Transverse colon (tissue), 4 donors: ENCODE results near the gene FMR1. TPM values are rescaled to one million over a fixed set of nuclear protein-coding genes. Genes with fewer than 3 reads are reported as not detected.

Source experiments
- DNase-seq: peaks from one replicate; pipeline ENCODE4 v3.0.0-alpha.2; 2019
- H3K27ac ChIP-seq, 4 donors: fragments of 200-600 bp; sonication (generic); 2 replicates each; pipeline ENCODE4 v1.5.1; 2016 to 2018; ENCODE audit warnings: inconsistent platforms in 4 of 4
- H3K27me3 ChIP-seq: fragments of 200-600 bp; sonication (generic); 2 replicates; pipeline ENCODE4 v1.5.1; 2017; ENCODE audit warnings: inconsistent platforms
- H3K36me3 ChIP-seq, 4 donors: fragments of 200-600 bp; sonication (generic); 2 replicates each; pipeline ENCODE4 v1.5.1; 2017 to 2019; ENCODE audit warnings: inconsistent platforms in 4 of 4
- H3K4me1 ChIP-seq, 4 donors: fragments of 200-600 bp; sonication (generic); 2 replicates each; pipeline ENCODE4 v1.5.1; 2017 to 2020; ENCODE audit warnings: inconsistent platforms in 4 of 4
- H3K4me3 ChIP-seq, 4 donors: fragments of 200-600 bp; sonication (generic); 1 replicate in 1 of 4; 2 replicates in 3 of 4; pipeline versions ENCODE4 v1.5.1 to v1.6.1; 2017 to 2019; ENCODE audit warnings: inconsistent platforms in 4 of 4
- H3K9me3 ChIP-seq, 2 donors: fragments of 200-600 bp; sonication (generic); 2 replicates each; pipeline ENCODE4 v1.5.1; 2017 to 2019; ENCODE audit warnings: inconsistent platforms in 2 of 2
- EP300 ChIP-seq: sonication (generic); formaldehyde crosslinking; IDR thresholded peaks from one replicate; pipeline ENCODE4 v1.6.1; 2017; ENCODE audit warnings: antibody characterized with exemption, low read depth
- POLR2A ChIP-seq: fragments of 450-650 bp; IDR thresholded peaks from one replicate; pipeline ENCODE4 v1.6.1; 2016; ENCODE audit warnings: antibody characterized with exemption, mild to moderate bottlenecking, moderate library complexity
- POLR2AphosphoS5 ChIP-seq, 3 donors: sonication (generic); formaldehyde crosslinking; IDR thresholded peaks; one replicate each; pipeline ENCODE4 v1.6.1; 2016; ENCODE audit warnings: antibody characterized with exemption in 3 of 3
- WGBS, 2 donors: methylation state at CpG; one replicate each; pipeline ENCODE4 v1.1.5; 2018; ENCODE audit warnings: low coverage in 1 of 2; 5-methylcytosine and 5-hydroxymethylcytosine counted together
- in situ Hi-C, 4 donors: fragments of 200-750 bp; cut with MboI; loops; one replicate each; pipeline versions ENCODE4 v1.15.0 to v1.15.1; 2017; ENCODE audit warnings: low sequenced_read_pairs in 3 of 4, low pct_ligation_motif_present in 1 of 4, low pct_unique_long_range_greater_than_20kb in 1 of 4
- intact Hi-C: fragments of 100-400 bp; cut with DNase I; formaldehyde crosslinking; loops from one replicate; pipeline ENCODE4 v1.15.1; 2023; ENCODE audit warnings: low total_unique reads
- total RNA-seq, 4 donors: library from RNA; depleted of rRNA; stranded (reverse); fragments of >200 nt; gene quantifications; one replicate each; pipeline ENCODE4 v1.1.0, GENCODE V29; 2016
- TF ChIP-seq, protein P1 (sequence below), 5 experiments: fragments of 200-600 bp in 3 of 5; fragments of 450-650 bp in 2 of 5; sonication (generic) in 3 of 5; IDR thresholded peaks; 1 replicate in 2 of 5; 2 replicates in 3 of 5; pipeline ENCODE4 v1.5.1; 2016 to 2017; ENCODE audit warnings: antibody characterized with exemption in 5 of 5, inconsistent platforms in 3 of 5, mild to moderate bottlenecking in 2 of 5, moderate library complexity in 1 of 5

FMR1 gene
- total RNA-seq, 4 donors from 2014 or later: 14.9 to 61.8 (median 31.2) TPM

DNA sequence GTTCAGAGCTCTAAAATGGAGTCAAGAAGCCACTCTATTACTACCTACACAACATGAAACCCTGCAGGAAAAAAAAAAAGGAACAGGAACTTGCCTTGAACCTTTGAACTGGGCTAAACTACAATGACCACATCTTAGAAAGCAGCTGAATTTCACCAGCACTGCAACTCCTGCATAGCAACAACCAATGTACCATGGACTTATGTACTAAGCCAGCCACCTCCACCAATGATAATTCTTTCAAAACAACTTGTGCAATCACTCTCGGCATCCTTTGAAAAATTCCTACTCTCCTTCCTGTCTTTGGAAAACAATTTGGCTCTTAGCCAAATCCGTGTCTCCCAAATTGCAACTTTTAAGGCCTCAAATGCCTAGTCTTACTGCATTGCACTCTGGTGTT, 26.8 kb upstream of the FMR1 start:
- Histone ChIP-seq H3K27me3 (no peaks in the 10 kb centered on the region), H3K36me3 (no peaks in the 10 kb centered on the region), H3K4me1 (no peaks in the 10 kb centered on the region), H3K27ac (no peak overlapping the region), H3K4me3 (no peak overlapping the region), H3K9me3 (no peaks in the 10 kb centered on the region)
- no peak for DNase-seq
- TF ChIP-seq POLR2AphosphoS5 (IDR thresholded peaks at IDR 0.05) (no peak), POLR2A (no peak), EP300 (no peak)
- TF ChIP-seq, protein P1, sequence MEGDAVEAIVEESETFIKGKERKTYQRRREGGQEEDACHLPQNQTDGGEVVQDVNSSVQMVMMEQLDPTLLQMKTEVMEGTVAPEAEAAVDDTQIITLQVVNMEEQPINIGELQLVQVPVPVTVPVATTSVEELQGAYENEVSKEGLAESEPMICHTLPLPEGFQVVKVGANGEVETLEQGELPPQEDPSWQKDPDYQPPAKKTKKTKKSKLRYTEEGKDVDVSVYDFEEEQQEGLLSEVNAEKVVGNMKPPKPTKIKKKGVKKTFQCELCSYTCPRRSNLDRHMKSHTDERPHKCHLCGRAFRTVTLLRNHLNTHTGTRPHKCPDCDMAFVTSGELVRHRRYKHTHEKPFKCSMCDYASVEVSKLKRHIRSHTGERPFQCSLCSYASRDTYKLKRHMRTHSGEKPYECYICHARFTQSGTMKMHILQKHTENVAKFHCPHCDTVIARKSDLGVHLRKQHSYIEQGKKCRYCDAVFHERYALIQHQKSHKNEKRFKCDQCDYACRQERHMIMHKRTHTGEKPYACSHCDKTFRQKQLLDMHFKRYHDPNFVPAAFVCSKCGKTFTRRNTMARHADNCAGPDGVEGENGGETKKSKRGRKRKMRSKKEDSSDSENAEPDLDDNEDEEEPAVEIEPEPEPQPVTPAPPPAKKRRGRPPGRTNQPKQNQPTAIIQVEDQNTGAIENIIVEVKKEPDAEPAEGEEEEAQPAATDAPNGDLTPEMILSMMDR (IDR thresholded peaks at IDR 0.05): no peak
- in situ Hi-C loops (no loop called here), intact Hi-C loops (no loop called here)
- WGBS, 2 donors: 0 to 28% methylated on average over 1 to 2 of the region's 2 CpGs

DNA sequence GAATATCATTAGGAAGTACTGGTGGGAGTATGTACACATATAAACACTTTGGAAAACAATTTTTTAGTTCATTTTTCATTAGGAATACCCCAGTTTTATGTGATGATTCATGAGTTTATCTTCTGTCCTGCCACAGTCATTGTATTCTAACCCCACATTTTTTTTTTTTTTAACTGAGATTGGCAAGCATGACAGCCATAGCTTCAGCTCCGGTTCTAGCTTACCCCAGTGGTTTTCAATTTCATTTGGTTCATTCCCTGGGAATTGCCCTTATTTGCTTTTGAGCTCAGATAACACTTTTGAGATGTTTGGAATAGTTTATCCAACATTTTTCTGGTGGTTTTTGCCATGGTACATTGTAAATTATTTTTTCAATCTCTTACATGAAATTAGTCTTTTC, 21.0 kb upstream of the FMR1 start:
- H3K9me3 ChIP-seq: no peaks in the 10 kb centered on the region
- no peak for TF ChIP-seq POLR2A
- no peak for TF ChIP-seq EP300
- TF ChIP-seq, protein P1 (IDR thresholded peaks at IDR 0.05): no peak
- no peak for TF ChIP-seq POLR2AphosphoS5 (IDR thresholded peaks at IDR 0.05)
- 42 to 43% methylated on average over 1 of the region's 1 CpG for WGBS, 2 donors
- intact Hi-C loops: no loop called here
- H3K36me3 ChIP-seq: no peaks in the 10 kb centered on the region
- no peak overlapping the region for H3K27ac ChIP-seq
- DNase-seq: no peak
- in situ Hi-C loops: no loop called here
- H3K4me3 ChIP-seq: no peak overlapping the region
- H3K27me3 ChIP-seq: no peaks in the 10 kb centered on the region
- H3K4me1 ChIP-seq: no peaks in the 10 kb centered on the region

GRCh38 chrX:147891896-147892295, 19.8 kb upstream of the FMR1 start:
- Histone ChIP-seq H3K27me3 (no peaks in the 10 kb centered on the region), H3K36me3 (no peaks in the 10 kb centered on the region), H3K4me1 (no peaks in the 10 kb centered on the region), H3K27ac (no peak overlapping the region), H3K9me3 (no peaks in the 10 kb centered on the region), H3K4me3 (no peak overlapping the region)
- 81% methylated on average over 1 of the region's 1 CpG; no CpG with 5 or more reads in 1 of the 2 donors for WGBS, 2 donors
- in situ Hi-C loops (no loop called here), intact Hi-C loops (no loop called here)
- no peak for TF ChIP-seq POLR2A
- no peak for TF ChIP-seq POLR2AphosphoS5 (IDR thresholded peaks at IDR 0.05)
- no peak for TF ChIP-seq EP300
- TF ChIP-seq, protein P1 (IDR thresholded peaks at IDR 0.05): no peak
- no peak for DNase-seq

GRCh38 chrX:147893741-147894140, 18.0 kb upstream of the FMR1 start:
- H3K4me3 ChIP-seq: no peak overlapping the region
- H3K9me3 ChIP-seq: no peaks in the 10 kb centered on the region
- no peak for DNase-seq
- intact Hi-C loops: no loop called here
- in situ Hi-C loops: no loop called here
- TF ChIP-seq, protein P1 (IDR thresholded peaks at IDR 0.05): no peak
- TF ChIP-seq EP300 (no peak), POLR2A (no peak), POLR2AphosphoS5 (IDR thresholded peaks at IDR 0.05) (no peak)
- no peak overlapping the region for H3K27ac ChIP-seq
- H3K27me3 ChIP-seq: no peaks in the 10 kb centered on the region
- H3K36me3 ChIP-seq: no peaks in the 10 kb centered on the region
- H3K4me1 ChIP-seq: no peaks in the 10 kb centered on the region
